GM12878 (cell line): ENCODE results near the gene TMEM140. TPM values are rescaled to one million over a fixed set of nuclear protein-coding genes. Genes with fewer than 3 reads are reported as not detected.

Experiments used
- BACH1 ChIP-seq: fragments of 450-650 bp; IDR thresholded peaks from 2 replicates; pipeline ENCODE4 v1.6.1; 2017; ENCODE audit warnings: mild to moderate bottlenecking, borderline replicate concordance
- CHD1 ChIP-seq: IDR thresholded peaks from 2 replicates; pipeline ENCODE4 v1.6.1; 2012; ENCODE audit warnings: low read depth, low read length, improper control_type of control experiment
- DPF2 ChIP-seq: fragments of 450-650 bp; IDR thresholded peaks from 2 replicates; pipeline ENCODE4 v1.6.1; 2017; ENCODE audit warnings: mild to moderate bottlenecking
- EED ChIP-seq: sonication (generic); IDR thresholded peaks from 2 replicates; pipeline ENCODE4 v1.6.1; 2016; ENCODE audit warnings: antibody characterized with exemption, low read depth
- EGR1 ChIP-seq, 2 experiments: IDR thresholded peaks; 1 replicate in 1 of 2; 2 replicates in 1 of 2; pipeline ENCODE4 v1.6.1; 2011 to 2012; ENCODE audit warnings: low read depth in 2 of 2, low read length in 2 of 2, borderline replicate concordance in 1 of 2, mild to moderate bottlenecking in 1 of 2, moderate library complexity in 1 of 2
- FOXK2 ChIP-seq: fragments of 450-650 bp; IDR thresholded peaks from 2 replicates; pipeline ENCODE4 v1.6.1; 2017; ENCODE audit warnings: mild to moderate bottlenecking, moderate library complexity
- IRF5 ChIP-seq: fragments of 450-650 bp; IDR thresholded peaks from 2 replicates; pipeline ENCODE4 v1.6.1; 2017; ENCODE audit warnings: borderline replicate concordance
- JUND ChIP-seq: IDR thresholded peaks from 2 replicates; pipeline ENCODE4 v1.6.1; 2012; ENCODE audit warnings: low read depth, mild to moderate bottlenecking, low read length, improper control_type of control experiment, moderate library complexity
- LARP7 ChIP-seq: fragments of 450-650 bp; IDR thresholded peaks from 2 replicates; pipeline ENCODE4 v1.6.1; 2017; ENCODE audit warnings: mild to moderate bottlenecking
- MAX ChIP-seq: IDR thresholded peaks from 2 replicates; pipeline ENCODE4 v1.6.1; 2012; ENCODE audit warnings: low read depth, low read length, improper control_type of control experiment
- MYB ChIP-seq: fragments of 150-350 bp; IDR thresholded peaks from 2 replicates; pipeline ENCODE4 v1.6.1; 2014; ENCODE audit warnings: mild to moderate bottlenecking, low read depth, low read length, borderline replicate concordance
- NBN ChIP-seq: fragments of 450-650 bp; IDR thresholded peaks from 2 replicates; pipeline ENCODE4 v1.6.1; 2016
- NFXL1 ChIP-seq: fragments of 450-650 bp; IDR thresholded peaks from 2 replicates; pipeline ENCODE4 v1.6.1; 2017; ENCODE audit warnings: antibody characterized with exemption, mild to moderate bottlenecking, borderline replicate concordance
- NKRF ChIP-seq: fragments of 450-650 bp; conservative IDR thresholded peaks from 2 replicates; pipeline ENCODE4 v1.6.1; 2017; ENCODE audit warnings: mild to moderate bottlenecking, moderate library complexity
- NR2C2 ChIP-seq: IDR thresholded peaks from 2 replicates; pipeline ENCODE4 v1.6.1; 2011; ENCODE audit warnings: borderline replicate concordance, low read depth; ENCODE audit not compliant: control insufficient read depth, insufficient read length
- NR2F1 ChIP-seq: fragments of 450-650 bp; conservative IDR thresholded peaks from 2 replicates; pipeline ENCODE4 v1.6.1; 2017; ENCODE audit warnings: mild to moderate bottlenecking
- RBBP5 ChIP-seq: fragments of 200-600 bp; sonication (generic); conservative IDR thresholded peaks from 2 replicates; pipeline ENCODE4 v1.6.1; 2016
- RCOR1 ChIP-seq: conservative IDR thresholded peaks from 2 replicates; pipeline ENCODE4 v1.6.1; 2012; ENCODE audit warnings: low read depth, low read length, improper control_type of control experiment
- SIX5 ChIP-seq: IDR thresholded peaks from 2 replicates; pipeline ENCODE4 v1.6.1; 2011; ENCODE audit warnings: mild to moderate bottlenecking, low read depth, low read length, moderate library complexity; ENCODE audit not compliant: severe bottlenecking
- SMARCA5 ChIP-seq: fragments of 450-650 bp; IDR thresholded peaks from 2 replicates; pipeline ENCODE4 v1.6.1; 2017; ENCODE audit warnings: mild to moderate bottlenecking
- USF2 ChIP-seq: IDR thresholded peaks from 2 replicates; pipeline ENCODE4 v1.6.1; 2011; ENCODE audit warnings: low read depth, low read length, improper control_type of control experiment, borderline replicate concordance
- ZBTB11 ChIP-seq: fragments of 450-650 bp; formaldehyde crosslinking; IDR thresholded peaks from 2 replicates; pipeline ENCODE4 v1.5.0; 2022; ENCODE audit warnings: mild to moderate bottlenecking, missing genetic modification characterization
- ZNF622 ChIP-seq: fragments of 450-650 bp; IDR thresholded peaks from 2 replicates; pipeline ENCODE4 v1.6.1; 2017; ENCODE audit warnings: mild to moderate bottlenecking, inconsistent platforms
- polyA plus RNA-seq, 11 experiments: library from polyadenylated mRNA; depleted of rRNA in 4 of 11; unstranded in 6 of 11; stranded (reverse) in 5 of 11; fragments of >200 nt; fragmentation: Nextera tagmentation in 4 of 11; fragmentation: Illumina TruSeq in 1 of 11; extraction: Ambion mirVana in 4 of 11; extraction: Trizol in 1 of 11; gene quantifications; 1 replicate in 1 of 11; 2 replicates in 10 of 11; pipeline versions ENCODE4 v1.2.1 to v1.2.3, GENCODE V29; 2011 to 2016; ENCODE audit warnings: inconsistent platforms in 2 of 11, missing spikeins in 2 of 11, low read depth in 1 of 11
- total RNA-seq, 4 experiments: library from RNA; depleted of rRNA in 3 of 4; stranded (reverse); fragments of >200 nt in 3 of 4; fragmentation: Illumina TruSeq in 1 of 4; extraction: Trizol in 1 of 4; gene quantifications; 2 replicates each; pipeline versions ENCODE4 v1.2.1 to v1.2.3, GENCODE V29; 2013 to 2021

The TMEM140 gene
- total and polyA plus RNA-seq, 10 of the 15 experiments (the other 5 are each of a cell fraction or from before 2014, with no cell fraction given): 0.85 to 20.7 (median 3.3) TPM

- TF ChIP-seq USF2 (no peak), IRF5 (no peak), NR2C2 (no peak), SIX5 (no peak), NBN (peak; percentile 50; the same call in 1 of the 2 replicates), BACH1 (peak; percentile 75; the same call in 1 of the 2 replicates), RCOR1 (no peak), MYB (no peak), LARP7 (peak; percentile 92), NKRF (peak; percentile 61; the same call in 1 of the 2 replicates), DPF2 (peak; percentile 18; the same call in 1 of the 2 replicates), JUND (no peak), NFXL1 (no peak), ZNF622 (no peak), ZBTB11 (CRISPR knock-in tag) (no peak), MAX (no peak), SMARCA5 (peak; percentile 53), EGR1 (IDR thresholded peaks at IDR 0.05; ENCODE audit: borderline replicate concordance in 1 of 2, low read depth in 2 of 2, low read length in 2 of 2) (peak in 1 of 2 experiments; percentile 42; a peak in 1 of 3 replicates), NR2F1 (0 out of 2 replicates have a peak, but pooled peaks have one; percentile 34), RBBP5 (no peak), FOXK2 (no peak), EED (no peak), CHD1 (peak; percentile 39; the same call in 1 of the 2 replicates)
Measured at GRCh38 chr7:135211179-135211945, 63.5 kb downstream of the TMEM140 start, which contains the start of gene WDR91 (continued).
